HepG2 (cell line): Measurements from ENCODE around the gene STK10. TPM values are rescaled to one million over a fixed set of nuclear protein-coding genes. Genes with fewer than 3 reads are reported as not detected.
A peak's percentile ranks its signal among the peaks of the same experiment; 100 is the strongest.

ENCODE experiments used
- JARID2 ChIP-seq: sonication (generic); formaldehyde crosslinking; IDR thresholded peaks from 2 replicates; pipeline ENCODE4 v1.8.1; 2023; ENCODE audit warnings: missing genetic modification reagents, inconsistent platforms; ENCODE audit not compliant: insufficient replicate concordance
- KDM5B ChIP-seq: sonication (generic); formaldehyde crosslinking; IDR thresholded peaks from 2 replicates; pipeline ENCODE4 v1.4.0; 2020; ENCODE audit warnings: missing genetic modification reagents, mild to moderate bottlenecking, borderline replicate concordance
- PATZ1 ChIP-seq: sonication (generic); formaldehyde crosslinking; IDR thresholded peaks from 2 replicates; pipeline ENCODE4 v1.4.0; 2020; ENCODE audit warnings: missing genetic modification reagents
- POLR2A ChIP-seq, 2 experiments: IDR thresholded peaks; 2 replicates each; pipeline ENCODE4 v1.6.1; 2011; ENCODE audit warnings: low read depth in 2 of 2, low read length in 2 of 2, mild to moderate bottlenecking in 1 of 2, moderate library complexity in 1 of 2; ENCODE audit not compliant: insufficient read depth in 1 of 2
- TEAD2 ChIP-seq: sonication (generic); formaldehyde crosslinking; IDR thresholded peaks from 2 replicates; pipeline ENCODE4 v1.9.0; 2021; ENCODE audit warnings: missing genetic modification reagents
- ZNF510 ChIP-seq: sonication (generic); formaldehyde crosslinking; IDR thresholded peaks from 2 replicates; pipeline ENCODE4 v1.4.0; 2020; ENCODE audit warnings: low read depth, mild to moderate bottlenecking, missing genetic modification reagents
- ZNF619 ChIP-seq: sonication (generic); formaldehyde crosslinking; IDR thresholded peaks from 2 replicates; pipeline ENCODE4 v1.4.0; 2020; ENCODE audit warnings: mild to moderate bottlenecking, missing genetic modification reagents
- ZNF639 ChIP-seq: conservative IDR thresholded peaks from 2 replicates; pipeline ENCODE4 v1.6.1; 2018; ENCODE audit warnings: missing genetic modification reagents
- ZNF770 ChIP-seq: sonication (generic); formaldehyde crosslinking; IDR thresholded peaks from 2 replicates; pipeline ENCODE4 v1.5.0; 2020; ENCODE audit warnings: mild to moderate bottlenecking, missing genetic modification reagents
- polyA plus RNA-seq, 8 experiments: library from polyadenylated mRNA; depleted of rRNA in 3 of 8; stranded (reverse) in 7 of 8; unstranded in 1 of 8; fragments of >200 nt; fragmentation: Illumina TruSeq in 4 of 8; extraction: Trizol in 4 of 8; gene quantifications; 2 replicates each; pipeline versions ENCODE4 v1.2.1 to v1.2.3, GENCODE V29; 2011 to 2016; ENCODE audit warnings: low read depth in 4 of 8, missing spikeins in 1 of 8, mixed read lengths in 1 of 8; ENCODE audit not compliant: insufficient read depth in 1 of 8
- total RNA-seq, 5 experiments: library from RNA; depleted of rRNA; stranded (reverse); fragments of >200 nt; fragmentation: Illumina TruSeq; extraction: Trizol; gene quantifications; 2 replicates each; pipeline ENCODE4 v1.2.3, GENCODE V29; 2016; ENCODE audit warnings: low read depth in 1 of 5

Gene STK10
- total and polyA plus RNA-seq, 2 of the 13 experiments (the other 11 are each of a cell fraction or from before 2014, with no cell fraction given): 7.0 to 7.2 TPM

- TF ChIP-seq ZNF510 (CRISPR knock-in tag): no peak
- no peak for TF ChIP-seq KDM5B (CRISPR knock-in tag)
- TF ChIP-seq ZNF770 (CRISPR knock-in tag): peak; percentile 67
- 0 out of 4 replicates have a peak, but pooled peaks of 1 of the 2 experiments have one; percentile 29 for TF ChIP-seq POLR2A (IDR thresholded peaks at IDR 0.05; ENCODE audit: insufficient read depth in 1 of 2, low read depth in 2 of 2, low read length in 2 of 2)
- no peak for TF ChIP-seq ZNF639 (CRISPR knock-in tag)
- TF ChIP-seq PATZ1 (CRISPR knock-in tag): peak; percentile 48
- no peak for TF ChIP-seq JARID2 (CRISPR knock-in tag)
- no peak for TF ChIP-seq TEAD2 (CRISPR knock-in tag)
- TF ChIP-seq ZNF619: no peak
Measured at GRCh38 chr5:172175263-172175719, 12.7 kb downstream of the STK10 start (continued).
